ENCODE data around the gene NDUFB10.

The NDUFB10 gene

DNA sequence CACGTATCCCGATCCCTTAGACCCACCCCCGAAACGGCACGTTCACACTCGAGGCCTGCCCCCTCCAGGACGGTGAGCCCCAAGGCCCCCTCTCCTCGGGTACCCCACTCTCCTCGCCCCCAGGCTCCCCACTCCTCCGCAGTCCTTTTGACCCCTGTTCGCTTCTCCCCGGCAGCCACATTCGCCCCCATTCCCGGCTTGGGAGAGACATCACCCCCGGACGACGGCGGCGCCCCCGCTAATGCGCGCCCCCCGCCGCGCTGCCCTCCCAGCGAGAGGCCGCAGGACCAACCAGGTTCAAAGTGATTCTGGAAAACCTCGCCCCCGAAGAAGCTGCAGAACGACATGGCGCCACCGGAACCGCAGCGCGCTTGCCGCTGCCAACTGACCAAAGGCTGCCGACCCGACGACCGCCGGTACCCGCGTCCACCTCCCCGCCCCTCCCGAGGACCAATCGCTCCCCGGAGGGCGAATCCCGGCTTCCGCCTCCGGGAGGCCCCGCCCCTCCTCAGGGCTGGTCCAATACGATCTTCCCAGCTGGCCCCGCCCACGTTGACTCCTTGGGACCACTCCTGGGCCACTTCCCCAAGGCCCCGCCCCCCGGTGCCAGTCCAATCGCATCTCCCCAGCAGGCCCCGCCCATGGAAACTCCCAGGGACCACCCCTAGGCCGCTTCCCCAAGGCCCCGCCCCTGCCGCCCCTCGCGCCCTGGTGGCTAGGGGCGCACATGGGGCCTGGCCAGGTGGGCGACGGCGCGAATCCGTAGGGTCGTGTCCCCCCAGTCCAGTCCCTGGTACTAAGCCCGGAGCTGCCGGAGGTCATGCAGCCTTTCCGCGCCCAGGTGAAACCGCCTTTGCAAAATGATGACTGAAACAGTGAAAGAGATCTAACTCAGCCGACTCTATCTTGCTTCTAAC is 16.3 kb upstream of the NDUFB10 start, which contains the start of gene MSRB1:
Gene MSRB1 (minus strand): TSS at position 390 of the 917 bp plus-strand sequence. CDS start 43 bp downstream, at position 347.
- H3K4me3 ChIP-seq (ENCODE audit: low read depth, low read length), result peak within 1 kb of the TSS; percentile 74
- no peak for TF ChIP-seq CTCF (IDR thresholded peaks at IDR 0.05; ENCODE audit: low read depth, low read length)

DNA sequence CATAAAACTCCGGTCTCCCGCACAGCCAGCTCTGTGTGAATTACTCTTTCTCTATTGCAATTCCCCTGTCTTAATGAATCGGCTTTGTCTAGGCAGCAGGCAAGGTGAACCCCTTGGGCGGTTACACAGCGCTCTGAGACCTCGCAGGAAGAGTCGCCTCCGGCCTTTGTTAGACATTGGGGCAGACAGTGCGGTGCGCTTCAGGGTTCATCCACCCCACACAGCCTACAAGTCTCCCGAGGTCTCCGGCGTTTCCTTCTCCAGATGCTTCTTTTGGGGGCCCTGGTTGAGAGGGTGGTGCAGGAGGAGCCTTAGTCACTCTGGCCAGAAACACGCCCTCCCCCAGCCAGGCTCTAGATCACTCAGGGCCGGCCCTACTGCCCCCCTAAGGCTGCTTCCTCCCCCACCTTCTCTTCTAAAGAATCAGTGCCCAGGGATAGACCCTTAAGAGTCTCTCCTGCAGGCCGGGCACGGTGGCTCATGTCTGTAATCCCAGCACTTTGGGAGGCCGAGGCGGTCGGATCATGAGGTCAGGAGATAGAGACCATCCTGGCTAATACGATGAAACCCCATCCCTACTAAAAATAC is 14.6 kb upstream of the NDUFB10 start:
- H3K4me3 ChIP-seq (ENCODE audit: low read depth, low read length), result no peak overlapping the region
- no peak for TF ChIP-seq CTCF (IDR thresholded peaks at IDR 0.05; ENCODE audit: low read depth, low read length)

GRCh38 chr16:1945559-1946391 is 13.6 kb upstream of the NDUFB10 start:
- no peak for TF ChIP-seq CTCF (IDR thresholded peaks at IDR 0.05; ENCODE audit: low read depth, low read length)
- no peak overlapping the region for H3K4me3 ChIP-seq (ENCODE audit: low read depth, low read length)

DNA sequence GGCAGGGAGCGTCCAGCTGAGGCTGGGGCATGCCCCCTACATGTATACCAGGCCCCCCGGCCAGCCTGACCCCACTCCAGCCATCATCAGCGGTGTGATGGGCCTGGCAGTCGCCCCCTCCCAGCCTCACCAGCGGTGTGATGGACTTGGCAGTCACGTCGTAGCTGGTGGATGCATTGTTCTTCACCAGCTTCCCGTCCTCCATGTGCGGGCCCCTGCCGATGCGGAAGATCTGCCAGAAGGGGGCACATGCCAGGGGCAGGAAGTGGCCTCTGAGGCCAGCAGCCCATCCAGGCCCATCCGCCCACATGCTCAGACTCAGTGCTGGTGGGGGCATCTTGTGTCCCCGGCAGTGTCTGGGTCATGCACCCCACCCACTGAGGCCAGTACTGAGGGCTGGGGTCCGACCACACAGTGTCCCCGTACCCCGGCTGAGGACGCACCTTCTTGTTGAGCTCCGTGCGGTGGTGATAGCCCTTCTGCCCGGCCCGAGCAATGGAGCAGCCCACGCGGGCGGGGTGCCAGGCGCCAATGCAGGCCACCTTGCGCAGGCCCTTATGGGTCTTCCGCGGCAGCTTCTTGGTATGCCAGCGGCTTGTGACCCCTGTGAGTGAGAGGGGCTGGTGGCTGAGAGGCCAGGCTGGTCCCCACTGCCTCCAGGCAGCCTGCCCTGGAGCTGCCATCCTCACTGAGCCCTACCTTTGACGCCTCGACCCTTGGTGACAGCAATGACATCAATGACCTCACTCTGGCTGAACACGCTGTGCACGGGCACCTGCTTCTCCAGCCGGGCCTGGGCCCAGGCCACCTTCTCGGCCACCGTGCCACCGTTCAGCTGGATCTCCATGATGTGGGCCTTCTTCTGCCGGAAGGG is 12.6 kb upstream of the NDUFB10 start:
- H3K4me3 ChIP-seq (ENCODE audit: low read depth, low read length), result no peak overlapping the region
- TF ChIP-seq CTCF (IDR thresholded peaks at IDR 0.05; ENCODE audit: low read depth, low read length), result no peak

GRCh38 chr16:1947369-1947670 is 12.0 kb upstream of the NDUFB10 start:
- TF ChIP-seq CTCF (IDR thresholded peaks at IDR 0.05; ENCODE audit: low read depth, low read length), result no peak
- H3K4me3 ChIP-seq (ENCODE audit: low read depth, low read length), result no peak overlapping the region

- H3K4me3 ChIP-seq (ENCODE audit: low read depth, low read length), result no peak overlapping the region
- TF ChIP-seq CTCF (IDR thresholded peaks at IDR 0.05; ENCODE audit: low read depth, low read length), result no peak
These were observed 9.8 kb upstream of the NDUFB10 start for GRCh38 chr16:1949507-1949906.
